Esophagus squamous epithelium (tissue), 5 donors: Measurements from ENCODE around the gene GNB3. TPM values are rescaled to one million over a fixed set of nuclear protein-coding genes. Genes with fewer than 3 reads are reported as not detected.
"Not testable (repeated sequence)": the region's sequence is repeated elsewhere in the genome, so short reads cannot be mapped to it uniquely, and the experiment has no call there.

Experiments
- DNase-seq: peaks from one replicate; lab custom pipeline; 2025; lab: John Stamatoyannopoulos, UW
- H3K27ac ChIP-seq, 4 donors: fragments of 200-600 bp; sonication (generic); one replicate each; pipeline ENCODE4 v1.5.1; 2016 to 2019; ENCODE audit warnings: mild to moderate bottlenecking in 1 of 4
- H3K27me3 ChIP-seq, 4 donors: fragments of 200-600 bp; sonication (generic); 1 replicate in 3 of 4; 2 replicates in 1 of 4; pipeline versions ENCODE4 v1.5.1 to v1.6.0; 2017 to 2021; ENCODE audit warnings: antibody characterized with exemption in 1 of 4
- H3K36me3 ChIP-seq, 3 donors: fragments of 200-600 bp; sonication (generic); one replicate each; pipeline ENCODE4 v1.5.1; 2016 to 2019
- H3K4me1 ChIP-seq, 3 donors: fragments of 200-600 bp; sonication (generic); one replicate each; pipeline ENCODE4 v1.5.1; 2017 to 2019
- H3K4me3 ChIP-seq, 4 donors: fragments of 200-600 bp; sonication (generic); 1 replicate in 3 of 4; 2 replicates in 1 of 4; pipeline ENCODE4 v1.5.1; 2016 to 2019; ENCODE audit warnings: mild to moderate bottlenecking in 2 of 4, moderate library complexity in 1 of 4
- H3K9me3 ChIP-seq, 3 donors: fragments of 200-600 bp; sonication (generic); one replicate each; pipeline ENCODE4 v1.5.1; 2016 to 2019
- POLR2A ChIP-seq, 4 donors: fragments of 450-650 bp; IDR thresholded peaks; one replicate each; pipeline ENCODE4 v1.6.1; 2017; ENCODE audit warnings: antibody characterized with exemption in 4 of 4, mild to moderate bottlenecking in 4 of 4, moderate library complexity in 3 of 4
- WGBS, 2 donors: methylation state at CpG; one replicate each; pipeline ENCODE4 v1.1.5; 2018; 5-methylcytosine and 5-hydroxymethylcytosine counted together
- intact Hi-C: fragments of 100-400 bp; cut with DNase I; formaldehyde crosslinking; loops from one replicate; pipeline ENCODE4 v1.15.0; 2022
- total RNA-seq, 4 donors: library from RNA; depleted of rRNA; stranded (reverse); fragments of >200 nt; gene quantifications; one replicate each; pipeline ENCODE4 v1.1.0, GENCODE V29; 2016
- TF ChIP-seq, protein P1 (sequence below), 6 experiments: fragments of 450-650 bp in 4 of 6; fragments of 200-600 bp in 2 of 6; sonication (generic) in 2 of 6; IDR thresholded peaks; one replicate each; pipeline ENCODE4 v1.5.1; 2016 to 2019; ENCODE audit warnings: antibody characterized with exemption in 6 of 6, mild to moderate bottlenecking in 4 of 6, moderate library complexity in 4 of 6
- donor health status: DM: yes; HTN: yes; CAD: no.

GNB3 gene
- total RNA-seq, 4 donors from 2014 or later = 0.76 TPM; not detected in 3

DNA sequence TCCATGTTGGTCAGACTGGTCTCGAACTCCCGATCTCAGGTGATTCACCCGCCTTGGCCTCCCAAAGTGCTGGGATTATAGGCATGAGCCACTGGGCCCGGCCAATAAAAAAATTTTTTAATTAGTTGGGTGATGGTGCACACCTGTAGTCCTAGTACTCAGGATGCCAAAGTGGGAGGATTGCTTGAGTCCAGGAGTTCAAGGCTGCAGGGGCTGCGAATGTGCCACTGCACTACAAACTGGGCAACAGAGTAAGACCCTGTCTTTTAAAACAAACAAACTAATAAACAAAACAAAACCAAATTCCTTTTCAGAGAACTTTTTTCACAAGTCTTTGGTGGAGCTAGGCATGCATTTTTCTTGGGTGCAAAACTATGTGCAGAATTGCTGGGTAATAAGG, 42.5 kb downstream of the GNB3 start:
- H3K4me1 ChIP-seq = peaks cover 0 to 17% (median 0%) of the 10 kb centered on the region in 3 donors
- no peak overlapping the region for H3K27ac ChIP-seq
- intact Hi-C loops = no loop called here
- DNase-seq = no peak
- TF ChIP-seq, protein P1, sequence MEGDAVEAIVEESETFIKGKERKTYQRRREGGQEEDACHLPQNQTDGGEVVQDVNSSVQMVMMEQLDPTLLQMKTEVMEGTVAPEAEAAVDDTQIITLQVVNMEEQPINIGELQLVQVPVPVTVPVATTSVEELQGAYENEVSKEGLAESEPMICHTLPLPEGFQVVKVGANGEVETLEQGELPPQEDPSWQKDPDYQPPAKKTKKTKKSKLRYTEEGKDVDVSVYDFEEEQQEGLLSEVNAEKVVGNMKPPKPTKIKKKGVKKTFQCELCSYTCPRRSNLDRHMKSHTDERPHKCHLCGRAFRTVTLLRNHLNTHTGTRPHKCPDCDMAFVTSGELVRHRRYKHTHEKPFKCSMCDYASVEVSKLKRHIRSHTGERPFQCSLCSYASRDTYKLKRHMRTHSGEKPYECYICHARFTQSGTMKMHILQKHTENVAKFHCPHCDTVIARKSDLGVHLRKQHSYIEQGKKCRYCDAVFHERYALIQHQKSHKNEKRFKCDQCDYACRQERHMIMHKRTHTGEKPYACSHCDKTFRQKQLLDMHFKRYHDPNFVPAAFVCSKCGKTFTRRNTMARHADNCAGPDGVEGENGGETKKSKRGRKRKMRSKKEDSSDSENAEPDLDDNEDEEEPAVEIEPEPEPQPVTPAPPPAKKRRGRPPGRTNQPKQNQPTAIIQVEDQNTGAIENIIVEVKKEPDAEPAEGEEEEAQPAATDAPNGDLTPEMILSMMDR (IDR thresholded peaks at IDR 0.05) = no peak
- TF ChIP-seq POLR2A (IDR thresholded peaks at IDR 0.05) = no peak
- H3K9me3 ChIP-seq = no peaks in the 10 kb centered on the region
- H3K27me3 ChIP-seq = no peaks in the 10 kb centered on the region
- 98 to 100% methylated on average over 2 to 5 of the region's 5 CpGs for WGBS, 2 donors
- H3K4me3 ChIP-seq = no peak overlapping the region
- peaks cover 0 to 32% (median 5%) of the 10 kb centered on the region in 3 donors for H3K36me3 ChIP-seq

DNA sequence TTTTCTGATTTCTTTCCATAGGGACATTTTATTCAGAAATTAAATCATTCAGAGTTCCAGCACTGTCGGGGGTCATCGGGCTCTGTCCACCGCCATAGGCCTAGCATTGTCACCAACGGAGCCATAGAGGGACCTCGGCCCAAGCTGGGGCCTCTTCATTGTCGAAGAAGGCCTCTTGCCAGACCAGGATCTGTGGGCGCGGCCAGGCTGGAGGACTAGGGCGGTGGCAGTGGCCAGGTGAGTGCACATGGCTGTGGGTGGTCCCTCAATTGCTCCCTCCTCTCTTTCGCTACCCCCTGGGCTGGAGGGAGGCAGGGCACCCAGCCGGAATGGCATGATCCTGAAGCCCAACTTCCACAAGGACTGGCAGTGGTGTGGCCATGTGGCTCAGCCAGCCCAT, 43.0 kb downstream of the GNB3 start:
- TF ChIP-seq, protein P1 (IDR thresholded peaks at IDR 0.05) = no peak
- TF ChIP-seq POLR2A (IDR thresholded peaks at IDR 0.05) = no peak
- Histone ChIP-seq H3K27me3 (no peaks in the 10 kb centered on the region), H3K27ac (no peak overlapping the region), H3K36me3 (peaks cover 0 to 32% (median 5%) of the 10 kb centered on the region in 3 donors), H3K9me3 (no peaks in the 10 kb centered on the region), H3K4me1 (peaks cover 0 to 21% (median 3%) of the 10 kb centered on the region in 3 donors), H3K4me3 (no peak overlapping the region)
- 95 to 96% methylated on average over 6 to 7 of the region's 11 CpGs for WGBS, 2 donors
- no peak for DNase-seq
- intact Hi-C loops = no loop called here

DNA sequence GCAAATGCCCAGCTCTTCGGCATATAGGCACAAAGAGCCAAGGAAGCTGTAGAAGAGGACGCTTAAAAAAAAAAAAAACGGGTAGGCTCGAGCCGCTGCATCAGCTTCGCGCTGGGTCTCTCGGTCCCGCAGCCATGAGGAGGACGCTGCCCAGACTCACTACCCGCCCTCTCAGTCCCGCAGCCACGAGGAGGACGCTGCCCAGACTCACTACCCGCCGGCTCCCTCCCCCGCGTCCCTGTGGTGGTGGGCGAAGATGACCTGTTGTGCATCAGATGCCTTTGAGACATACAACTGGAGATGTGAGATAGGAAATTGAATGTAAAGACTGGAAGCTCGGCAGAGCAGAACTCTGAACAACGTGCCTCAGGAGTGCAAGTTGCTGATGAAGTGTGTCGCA, 43.8 kb downstream of the GNB3 start:
- intact Hi-C loops = no loop called here
- no peak overlapping the region for H3K4me3 ChIP-seq
- 89 to 91% methylated on average over 15 to 21 of the region's 22 CpGs for WGBS, 2 donors
- no peaks in the 10 kb centered on the region for H3K9me3 ChIP-seq
- H3K4me1 ChIP-seq = peaks cover 0 to 25% (median 3%) of the 10 kb centered on the region in 3 donors
- TF ChIP-seq, protein P1 (IDR thresholded peaks at IDR 0.05) = no peak
- TF ChIP-seq POLR2A (IDR thresholded peaks at IDR 0.05) = no peak
- DNase-seq = no peak
- H3K36me3 ChIP-seq = peaks cover 0 to 32% (median 5%) of the 10 kb centered on the region in 3 donors
- H3K27ac ChIP-seq = no peak overlapping the region
- H3K27me3 ChIP-seq = no peaks in the 10 kb centered on the region

DNA sequence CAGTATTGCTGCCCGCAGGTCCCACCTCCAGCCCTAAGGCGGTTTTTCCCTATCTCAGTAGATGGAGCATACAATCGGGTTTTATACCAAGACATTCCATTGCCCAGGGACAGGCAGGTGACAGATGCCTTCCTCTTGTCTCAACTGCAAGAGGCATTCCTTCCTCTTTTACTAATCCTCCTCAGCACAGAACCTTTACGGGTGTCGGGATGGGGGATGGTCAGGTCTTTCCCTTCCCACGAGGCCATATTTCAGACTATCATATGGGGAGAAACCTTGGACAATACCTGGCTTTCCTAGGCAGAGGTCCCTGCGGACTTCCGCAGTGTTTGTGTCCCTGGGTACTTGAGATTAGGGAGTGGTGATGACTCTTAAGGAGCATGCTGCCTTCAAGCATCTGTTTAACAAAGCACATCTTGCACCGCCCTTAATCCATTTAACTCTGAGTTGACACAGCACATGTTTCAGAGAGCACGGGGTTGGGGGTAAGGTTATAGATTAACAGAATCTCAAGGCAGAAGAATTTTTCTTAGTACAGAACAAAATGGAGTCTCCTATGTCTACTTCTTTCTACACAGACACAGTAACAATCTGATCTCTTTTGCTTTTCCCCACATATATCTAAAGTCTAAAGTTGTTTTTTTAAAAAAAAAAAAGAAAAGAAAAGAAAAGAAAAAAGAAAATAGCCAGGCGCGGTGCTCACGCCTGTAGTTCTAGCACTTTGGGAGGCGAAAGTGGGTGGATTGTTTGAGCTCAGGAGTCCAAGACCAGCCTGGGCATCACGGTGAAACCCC, 45.7 kb downstream of the GNB3 start:
- H3K9me3 ChIP-seq, DNase-seq, H3K27me3 ChIP-seq, intact Hi-C loops, H3K4me3 ChIP-seq, H3K27ac ChIP-seq: not testable (repeated sequence)
- WGBS, 2 donors = 73 to 96% methylated on average over 8 to 13 of the region's 15 CpGs
- Histone ChIP-seq H3K36me3 (peaks cover 0 to 32% (median 5%) of the 10 kb centered on the region in 3 donors), H3K4me1 (peaks cover 3 to 35% (median 3%) of the 10 kb centered on the region in 3 donors)

DNA sequence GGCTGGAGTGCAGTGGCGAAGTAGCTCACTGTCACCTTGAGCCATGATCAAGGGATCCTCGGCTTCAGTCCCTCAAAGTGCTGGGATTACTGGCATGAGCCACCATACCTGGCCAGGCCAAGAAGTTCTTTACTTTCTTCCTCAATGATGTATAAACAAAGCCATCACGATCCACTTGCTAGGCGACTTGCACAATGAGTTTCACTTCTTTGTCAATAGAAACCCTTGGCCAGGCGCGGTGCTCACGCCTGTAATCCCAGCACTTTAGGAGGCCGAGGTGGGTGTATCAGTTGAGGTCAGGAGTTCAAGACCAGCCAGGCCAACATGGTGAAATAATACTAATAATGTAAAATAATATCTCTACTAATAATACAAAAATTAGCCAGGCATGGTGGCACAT, 46.7 kb downstream of the GNB3 start:
- peaks cover 3 to 40% (median 6%) of the 10 kb centered on the region in 3 donors for H3K4me1 ChIP-seq
- H3K9me3 ChIP-seq = no peaks in the 10 kb centered on the region
- 62 to 79% methylated on average over 7 to 8 of the region's 8 CpGs for WGBS, 2 donors
- intact Hi-C loops = no loop called here
- H3K36me3 ChIP-seq = peaks cover 0 to 32% (median 5%) of the 10 kb centered on the region in 3 donors
- peak overlapping the region in 1 of 4 donors; percentile 44 for H3K27ac ChIP-seq
- no peak for TF ChIP-seq POLR2A (IDR thresholded peaks at IDR 0.05)
- TF ChIP-seq, protein P1 (IDR thresholded peaks at IDR 0.05) = no peak
- DNase-seq = no peak
- no peak overlapping the region for H3K4me3 ChIP-seq
- H3K27me3 ChIP-seq = no peaks in the 10 kb centered on the region
